H9 (cell line): ENCODE results near the gene BTRC. TPM values are rescaled to one million over a fixed set of nuclear protein-coding genes. Genes with fewer than 3 reads are reported as not detected.
A peak's percentile ranks its signal among the peaks of the same experiment; 100 is the strongest.

Experiments
- DNase-seq: peaks from one replicate; pipeline ENCODE4 v3.0.0-alpha.2; 2017
- H2AFZ ChIP-seq: one replicate; pipeline ENCODE4 v1.6.1; 2013; ENCODE audit warnings: mild to moderate bottlenecking, low read length, control low read depth, moderate library complexity
- H2AK5ac ChIP-seq: 2 replicates; pipeline ENCODE4 v1.6.1; 2013; ENCODE audit warnings: low read length, control low read depth, mixed read lengths; ENCODE audit not compliant: insufficient read length
- H2BK120ac ChIP-seq: one replicate; pipeline ENCODE4 v1.6.1; 2013; ENCODE audit warnings: low read depth, mild to moderate bottlenecking, low read length, control low read depth, inconsistent platforms; ENCODE audit not compliant: poor library complexity, severe bottlenecking
- H2BK12ac ChIP-seq: 2 replicates; pipeline ENCODE4 v1.6.1; 2013; ENCODE audit warnings: low read length, control low read depth, mixed read lengths, low read depth; ENCODE audit not compliant: insufficient read length
- H2BK15ac ChIP-seq: 2 replicates; pipeline ENCODE4 v1.6.1; 2013; ENCODE audit warnings: low read depth, low read length, control low read depth
- H2BK20ac ChIP-seq: one replicate; pipeline ENCODE4 v1.6.1; 2013; ENCODE audit warnings: low read depth, mild to moderate bottlenecking, low read length, control low read depth, inconsistent platforms; ENCODE audit not compliant: poor library complexity, severe bottlenecking
- H2BK5ac ChIP-seq: 2 replicates; pipeline ENCODE4 v1.6.1; 2013; ENCODE audit warnings: low read length, control low read depth, mixed read lengths; ENCODE audit not compliant: insufficient read length
- H3K14ac ChIP-seq: 2 replicates; pipeline ENCODE4 v1.6.1; 2013; ENCODE audit warnings: low read length, control low read depth; ENCODE audit not compliant: insufficient read depth
- H3K18ac ChIP-seq: 2 replicates; pipeline ENCODE4 v1.6.1; 2013; ENCODE audit warnings: low read depth, mild to moderate bottlenecking, mixed read lengths, low read length, control low read depth; ENCODE audit not compliant: insufficient read length
- H3K23ac ChIP-seq: 2 replicates; pipeline ENCODE4 v1.6.1; 2013; ENCODE audit warnings: low read length, control low read depth, mixed read lengths, low read depth; ENCODE audit not compliant: insufficient read length
- H3K23me2 ChIP-seq: 2 replicates; pipeline ENCODE4 v1.6.1; 2013; ENCODE audit warnings: low read depth, mild to moderate bottlenecking, mixed read lengths, low read length, control low read depth; ENCODE audit not compliant: insufficient read length, poor library complexity, severe bottlenecking
- H3K27ac ChIP-seq: 2 replicates; pipeline ENCODE4 v1.5.1; 2013; ENCODE audit warnings: low read length, control low read depth, mixed read lengths, low read depth; ENCODE audit not compliant: insufficient read length
- H3K27me3 ChIP-seq: 2 replicates; pipeline ENCODE4 v1.6.1; 2013; ENCODE audit warnings: low read length, control low read depth, inconsistent platforms; ENCODE audit not compliant: insufficient read depth
- H3K4ac ChIP-seq: 2 replicates; pipeline ENCODE4 v1.6.1; 2013; ENCODE audit warnings: low read depth, mild to moderate bottlenecking, control low read depth, inconsistent platforms, low read length, moderate library complexity
- H3K4me1 ChIP-seq: 2 replicates; pipeline ENCODE4 v1.6.1; 2013; ENCODE audit warnings: low read length, control low read depth, inconsistent platforms; ENCODE audit not compliant: insufficient read depth
- H3K4me2 ChIP-seq: 2 replicates; pipeline ENCODE4 v1.6.1; 2013; ENCODE audit warnings: low read length, control low read depth, mixed read lengths; ENCODE audit not compliant: insufficient read length, insufficient read depth
- H3K56ac ChIP-seq: 2 replicates; pipeline ENCODE4 v1.6.1; 2013; ENCODE audit warnings: low read depth, mild to moderate bottlenecking, mixed read lengths, low read length, control low read depth; ENCODE audit not compliant: insufficient read length
- H3K79me1 ChIP-seq: 2 replicates; pipeline ENCODE4 v1.6.1; 2013; ENCODE audit warnings: low read depth, mild to moderate bottlenecking, moderate library complexity, low read length, control low read depth, inconsistent platforms; ENCODE audit not compliant: insufficient read depth, poor library complexity, severe bottlenecking
- H3K79me2 ChIP-seq: 2 replicates; pipeline ENCODE4 v1.6.1; 2013; ENCODE audit warnings: low read length, control low read depth, inconsistent platforms; ENCODE audit not compliant: insufficient read depth
- H3K9ac ChIP-seq: 2 replicates; pipeline ENCODE4 v1.6.1; 2013; ENCODE audit warnings: low read length, control low read depth, mixed read lengths; ENCODE audit not compliant: insufficient read length; ENCODE audit errors: extremely low read depth
- H3K9me3 ChIP-seq: one replicate; pipeline ENCODE4 v1.6.1; 2013; ENCODE audit warnings: low read depth, low read length, inconsistent platforms; ENCODE audit not compliant: control insufficient read depth
- H3T11ph ChIP-seq: one replicate; pipeline ENCODE4 v1.6.1; 2013; ENCODE audit warnings: mild to moderate bottlenecking, low read length, control low read depth, inconsistent platforms
- H4K20me1 ChIP-seq: one replicate; pipeline ENCODE4 v1.6.1; 2013; ENCODE audit not compliant: control insufficient read depth, insufficient read length, insufficient read depth
- H4K5ac ChIP-seq: 2 replicates; pipeline ENCODE4 v1.6.1; 2013; ENCODE audit warnings: low read depth, mild to moderate bottlenecking, mixed read lengths, low read length, control low read depth; ENCODE audit not compliant: insufficient read length
- H4K8ac ChIP-seq: replicated peaks from 2 replicates; pipeline ENCODE4 v1.6.1; 2013; ENCODE audit warnings: low read length, control low read depth, mixed read lengths, low read depth; ENCODE audit not compliant: insufficient read length
- H4K91ac ChIP-seq: 2 replicates; pipeline ENCODE4 v1.6.1; 2013; ENCODE audit warnings: low read depth, mild to moderate bottlenecking, moderate library complexity, mixed read lengths, low read length, control low read depth; ENCODE audit not compliant: insufficient read length
- H3K27ac Mint-ChIP-seq, 3 experiments: 2 replicates in 2 of 3; 3 replicates in 1 of 3; pipeline ENCODE4 v1.8.0; 2020 to 2021; ENCODE audit warnings: mixed read lengths in 3 of 3, mild to moderate bottlenecking in 1 of 3, moderate library complexity in 1 of 3
- H3K27me3 Mint-ChIP-seq: 2 replicates; pipeline ENCODE4 v1.8.0; 2021; ENCODE audit warnings: low read depth, mild to moderate bottlenecking, moderate library complexity, mixed read lengths
- H3K36me3 Mint-ChIP-seq, 3 experiments: 2 replicates in 2 of 3; 3 replicates in 1 of 3; pipeline ENCODE4 v1.8.0; 2020 to 2021; ENCODE audit warnings: low read depth in 3 of 3, mixed read lengths in 3 of 3; ENCODE audit not compliant: insufficient read depth in 1 of 3
- H3K4me1 Mint-ChIP-seq, 2 experiments: 2 replicates each; pipeline ENCODE4 v1.8.0; 2020; ENCODE audit warnings: mixed read lengths in 2 of 2
- H3K4me3 Mint-ChIP-seq, 2 experiments: 2 replicates in 1 of 2; 3 replicates in 1 of 2; pipeline ENCODE4 v1.8.0; 2020 to 2021; ENCODE audit warnings: mild to moderate bottlenecking in 2 of 2, mixed read lengths in 2 of 2, moderate library complexity in 1 of 2
- H3K9me3 Mint-ChIP-seq, 2 experiments: 2 replicates in 1 of 2; 3 replicates in 1 of 2; pipeline ENCODE4 v1.8.0; 2020; ENCODE audit warnings: mild to moderate bottlenecking in 2 of 2, mixed read lengths in 2 of 2, moderate library complexity in 1 of 2
- WGBS: extraction: QIAGEN DNeasy Blood & Tissue Kit; methylation state at CpG from one replicate; pipeline ENCODE4 v1.1.7; 2013; ENCODE audit warnings: missing lambda C conversion rate, low lambda C conversion rate, mixed read lengths; ENCODE audit not compliant: insufficient read length; ENCODE audit errors: extremely low coverage; 5-methylcytosine and 5-hydroxymethylcytosine counted together
- total RNA-seq: library from RNA; stranded (reverse); gene quantifications from 2 replicates; pipeline ENCODE4 v1.2.1, GENCODE V29; 2021
- TF ChIP-seq, protein P1 (sequence below): fragments of 200-600 bp; sonication (generic); conservative IDR thresholded peaks from 3 replicates; pipeline ENCODE4 v1.8.0; 2021; ENCODE audit warnings: antibody characterized with exemption, mild to moderate bottlenecking

Gene BTRC
- total RNA-seq, 1 experiment from 2014 or later = 24.2 TPM

DNA sequence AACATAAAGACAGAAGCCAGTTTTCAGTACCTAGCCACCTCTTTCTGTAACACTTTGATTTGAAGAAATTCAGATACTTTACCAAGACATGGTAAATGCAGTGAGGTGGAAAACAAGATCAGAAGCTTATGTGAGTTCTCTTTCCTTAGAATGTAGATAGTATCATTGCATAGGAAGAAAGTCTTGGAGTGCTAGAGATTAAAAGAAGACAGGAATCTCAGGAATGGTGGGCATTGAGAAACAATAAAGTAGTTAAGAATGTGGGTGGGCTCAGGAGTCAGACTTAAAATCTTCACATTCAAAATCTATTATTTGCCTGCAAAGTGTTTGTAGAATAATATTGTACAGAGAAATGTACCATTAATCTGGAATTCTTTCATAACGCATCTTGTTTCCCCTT lies 175.2 kb downstream of the BTRC start:
- Mint-ChIP-seq H3K27me3 (no peaks in the 10 kb centered on the region), H3K9me3 (no peaks in the 10 kb centered on the region), H3K27ac (peak overlapping the region in 2 of 3 experiments; percentile 53 to 87; a peak in 3 of 7 replicates), H3K4me1 (peaks cover 25 to 27% of the 10 kb centered on the region in 2 experiments), H3K4me3 (no peak overlapping the region), H3K36me3 (peaks cover 0 to 5% (median 0%) of the 10 kb centered on the region in 3 experiments; a peak in 1 of 7 replicates)
- Histone ChIP-seq H3T11ph (no peak overlapping the region), H2BK12ac (no peak overlapping the region), H3K14ac (no peak overlapping the region), H2BK120ac (no peak overlapping the region), H3K23ac (no peak overlapping the region), H3K4ac (no peak overlapping the region), H3K9me3 (no peaks in the 10 kb centered on the region), H3K23me2 (no peaks in the 10 kb centered on the region), H3K4me2 (no peak overlapping the region), H3K27me3 (no peaks in the 10 kb centered on the region), H3K4me1 (no peaks in the 10 kb centered on the region; the same call in 1 of the 2 replicates), H4K8ac (no peak overlapping the region), H2AK5ac (no peak overlapping the region), H3K9ac (no peak overlapping the region), H2BK15ac (no peak overlapping the region), H3K18ac (no peak overlapping the region), H2BK20ac (no peak overlapping the region), H4K5ac (no peak overlapping the region), H4K20me1 (no peaks in the 10 kb centered on the region), H3K79me2 (no peaks in the 10 kb centered on the region), H3K56ac (no peak overlapping the region), H3K27ac (no peak overlapping the region), H3K79me1 (no peaks in the 10 kb centered on the region), H2AFZ (no peak overlapping the region), H2BK5ac (no peak overlapping the region), H4K91ac (no peak overlapping the region)
- DNase-seq = no peak
- TF ChIP-seq, protein P1, sequence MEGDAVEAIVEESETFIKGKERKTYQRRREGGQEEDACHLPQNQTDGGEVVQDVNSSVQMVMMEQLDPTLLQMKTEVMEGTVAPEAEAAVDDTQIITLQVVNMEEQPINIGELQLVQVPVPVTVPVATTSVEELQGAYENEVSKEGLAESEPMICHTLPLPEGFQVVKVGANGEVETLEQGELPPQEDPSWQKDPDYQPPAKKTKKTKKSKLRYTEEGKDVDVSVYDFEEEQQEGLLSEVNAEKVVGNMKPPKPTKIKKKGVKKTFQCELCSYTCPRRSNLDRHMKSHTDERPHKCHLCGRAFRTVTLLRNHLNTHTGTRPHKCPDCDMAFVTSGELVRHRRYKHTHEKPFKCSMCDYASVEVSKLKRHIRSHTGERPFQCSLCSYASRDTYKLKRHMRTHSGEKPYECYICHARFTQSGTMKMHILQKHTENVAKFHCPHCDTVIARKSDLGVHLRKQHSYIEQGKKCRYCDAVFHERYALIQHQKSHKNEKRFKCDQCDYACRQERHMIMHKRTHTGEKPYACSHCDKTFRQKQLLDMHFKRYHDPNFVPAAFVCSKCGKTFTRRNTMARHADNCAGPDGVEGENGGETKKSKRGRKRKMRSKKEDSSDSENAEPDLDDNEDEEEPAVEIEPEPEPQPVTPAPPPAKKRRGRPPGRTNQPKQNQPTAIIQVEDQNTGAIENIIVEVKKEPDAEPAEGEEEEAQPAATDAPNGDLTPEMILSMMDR = no peak
- WGBS = no CpG with 5 or more reads among the region's 1 CpG
